ENCODE results near the gene NCLN.
A peak's percentile ranks its signal among the peaks of the same experiment; 100 is the strongest.

The NCLN gene

DNA sequence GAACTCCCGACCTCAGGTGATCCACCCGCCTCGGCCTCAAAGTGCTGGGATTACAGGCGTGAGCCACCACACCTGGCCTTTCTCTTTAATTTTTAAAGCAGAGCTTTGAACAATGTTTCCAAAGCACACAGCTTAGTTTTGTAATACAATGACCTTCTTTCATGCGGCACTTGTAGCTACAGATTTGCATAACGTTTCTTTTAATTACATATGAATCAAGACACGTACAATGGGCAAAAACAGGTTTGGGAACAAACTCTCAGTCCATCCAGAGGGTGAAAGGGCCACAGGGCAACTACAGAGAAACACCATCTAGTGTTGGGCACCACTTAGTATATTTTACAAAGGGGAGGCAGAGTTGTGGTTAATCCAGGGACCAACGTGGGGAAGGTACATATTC lies 26.2 kb upstream of the NCLN start:
- DNase-seq (ENCODE audit: low read depth in 1 of 2, low spot score in 1 of 2) = no peak
- TF ChIP-seq, protein P1, sequence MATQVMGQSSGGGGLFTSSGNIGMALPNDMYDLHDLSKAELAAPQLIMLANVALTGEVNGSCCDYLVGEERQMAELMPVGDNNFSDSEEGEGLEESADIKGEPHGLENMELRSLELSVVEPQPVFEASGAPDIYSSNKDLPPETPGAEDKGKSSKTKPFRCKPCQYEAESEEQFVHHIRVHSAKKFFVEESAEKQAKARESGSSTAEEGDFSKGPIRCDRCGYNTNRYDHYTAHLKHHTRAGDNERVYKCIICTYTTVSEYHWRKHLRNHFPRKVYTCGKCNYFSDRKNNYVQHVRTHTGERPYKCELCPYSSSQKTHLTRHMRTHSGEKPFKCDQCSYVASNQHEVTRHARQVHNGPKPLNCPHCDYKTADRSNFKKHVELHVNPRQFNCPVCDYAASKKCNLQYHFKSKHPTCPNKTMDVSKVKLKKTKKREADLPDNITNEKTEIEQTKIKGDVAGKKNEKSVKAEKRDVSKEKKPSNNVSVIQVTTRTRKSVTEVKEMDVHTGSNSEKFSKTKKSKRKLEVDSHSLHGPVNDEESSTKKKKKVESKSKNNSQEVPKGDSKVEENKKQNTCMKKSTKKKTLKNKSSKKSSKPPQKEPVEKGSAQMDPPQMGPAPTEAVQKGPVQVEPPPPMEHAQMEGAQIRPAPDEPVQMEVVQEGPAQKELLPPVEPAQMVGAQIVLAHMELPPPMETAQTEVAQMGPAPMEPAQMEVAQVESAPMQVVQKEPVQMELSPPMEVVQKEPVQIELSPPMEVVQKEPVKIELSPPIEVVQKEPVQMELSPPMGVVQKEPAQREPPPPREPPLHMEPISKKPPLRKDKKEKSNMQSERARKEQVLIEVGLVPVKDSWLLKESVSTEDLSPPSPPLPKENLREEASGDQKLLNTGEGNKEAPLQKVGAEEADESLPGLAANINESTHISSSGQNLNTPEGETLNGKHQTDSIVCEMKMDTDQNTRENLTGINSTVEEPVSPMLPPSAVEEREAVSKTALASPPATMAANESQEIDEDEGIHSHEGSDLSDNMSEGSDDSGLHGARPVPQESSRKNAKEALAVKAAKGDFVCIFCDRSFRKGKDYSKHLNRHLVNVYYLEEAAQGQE (IDR thresholded peaks at IDR 0.05; ENCODE audit: insufficient replicate concordance, low read depth) = no peak
- TF ChIP-seq POLR2AphosphoS5 (IDR thresholded peaks at IDR 0.05; ENCODE audit: low read depth) = no peak
- no peak for TF ChIP-seq GABPA (IDR thresholded peaks at IDR 0.05; ENCODE audit: low read depth)
- TF ChIP-seq SPI1 (IDR thresholded peaks at IDR 0.05; ENCODE audit: borderline replicate concordance, low read depth) = no peak
- TF ChIP-seq, protein P2, sequence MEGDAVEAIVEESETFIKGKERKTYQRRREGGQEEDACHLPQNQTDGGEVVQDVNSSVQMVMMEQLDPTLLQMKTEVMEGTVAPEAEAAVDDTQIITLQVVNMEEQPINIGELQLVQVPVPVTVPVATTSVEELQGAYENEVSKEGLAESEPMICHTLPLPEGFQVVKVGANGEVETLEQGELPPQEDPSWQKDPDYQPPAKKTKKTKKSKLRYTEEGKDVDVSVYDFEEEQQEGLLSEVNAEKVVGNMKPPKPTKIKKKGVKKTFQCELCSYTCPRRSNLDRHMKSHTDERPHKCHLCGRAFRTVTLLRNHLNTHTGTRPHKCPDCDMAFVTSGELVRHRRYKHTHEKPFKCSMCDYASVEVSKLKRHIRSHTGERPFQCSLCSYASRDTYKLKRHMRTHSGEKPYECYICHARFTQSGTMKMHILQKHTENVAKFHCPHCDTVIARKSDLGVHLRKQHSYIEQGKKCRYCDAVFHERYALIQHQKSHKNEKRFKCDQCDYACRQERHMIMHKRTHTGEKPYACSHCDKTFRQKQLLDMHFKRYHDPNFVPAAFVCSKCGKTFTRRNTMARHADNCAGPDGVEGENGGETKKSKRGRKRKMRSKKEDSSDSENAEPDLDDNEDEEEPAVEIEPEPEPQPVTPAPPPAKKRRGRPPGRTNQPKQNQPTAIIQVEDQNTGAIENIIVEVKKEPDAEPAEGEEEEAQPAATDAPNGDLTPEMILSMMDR (IDR thresholded peaks at IDR 0.05; ENCODE audit: insufficient read depth, low read length) = no peak
- Histone ChIP-seq H3K27ac (replicated peaks) (no peak overlapping the region), H3K4me3 (replicated peaks; ENCODE audit: insufficient read depth, low read length) (no peak overlapping the region), H3K27me3 (ENCODE audit: insufficient read depth, poor library complexity, severe bottlenecking) (no peaks in the 10 kb centered on the region)

DNA sequence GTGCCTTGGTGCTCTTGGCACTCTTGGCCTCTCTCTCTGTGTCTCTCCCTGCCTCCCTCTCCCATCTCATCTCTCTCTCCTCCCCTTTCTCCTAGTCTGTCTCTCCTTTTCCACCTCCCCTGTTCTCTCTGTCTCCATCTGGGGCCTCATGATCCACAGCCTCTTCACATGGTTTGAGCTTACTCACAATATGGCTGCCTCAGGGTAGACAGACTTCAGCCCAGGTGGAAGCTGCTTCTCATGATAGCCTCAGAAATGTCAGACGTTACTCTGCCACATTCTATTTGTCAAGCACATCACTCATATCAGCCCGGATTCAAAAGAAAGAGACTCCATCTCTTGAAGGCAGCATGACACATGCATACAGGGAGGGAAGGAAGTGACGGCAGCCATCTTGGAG lies 25.5 kb upstream of the NCLN start:
- no peak overlapping the region for H3K4me3 ChIP-seq (replicated peaks; ENCODE audit: insufficient read depth, low read length)
- no peak overlapping the region for H3K27ac ChIP-seq (replicated peaks)
- H3K27me3 ChIP-seq (ENCODE audit: insufficient read depth, poor library complexity, severe bottlenecking) = no peaks in the 10 kb centered on the region
- no peak for DNase-seq (ENCODE audit: low read depth in 1 of 2, low spot score in 1 of 2)
- TF ChIP-seq POLR2AphosphoS5 (IDR thresholded peaks at IDR 0.05; ENCODE audit: low read depth) (0 out of 2 replicates have a peak, but pooled peaks have one; percentile 21), GABPA (IDR thresholded peaks at IDR 0.05; ENCODE audit: low read depth) (no peak), SPI1 (IDR thresholded peaks at IDR 0.05; ENCODE audit: borderline replicate concordance, low read depth) (no peak)
- TF ChIP-seq, protein P2 (IDR thresholded peaks at IDR 0.05; ENCODE audit: insufficient read depth, low read length) = no peak
- TF ChIP-seq, protein P1 (IDR thresholded peaks at IDR 0.05; ENCODE audit: insufficient replicate concordance, low read depth) = no peak

DNA sequence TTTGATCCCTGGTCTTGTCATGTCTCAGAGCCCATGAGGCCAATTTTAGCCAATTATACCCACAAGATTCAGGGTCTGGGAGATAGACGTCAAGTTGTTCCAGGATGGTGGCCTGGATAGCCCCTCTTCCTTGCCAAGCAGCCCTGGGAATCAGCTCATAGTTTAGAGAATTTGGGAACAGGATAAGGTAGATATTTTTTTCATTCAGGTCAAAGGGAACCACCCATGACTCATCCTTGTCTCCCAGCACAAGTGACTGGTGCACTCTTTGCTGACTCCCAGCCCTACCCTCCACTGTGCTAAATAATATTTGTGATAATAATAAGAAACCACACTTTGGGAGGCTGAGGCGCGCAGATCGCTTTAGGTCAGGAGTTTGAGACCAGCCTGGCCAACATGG lies 24.3 kb upstream of the NCLN start:
- Histone ChIP-seq H3K4me3 (replicated peaks; ENCODE audit: insufficient read depth, low read length) (no peak overlapping the region), H3K27me3 (ENCODE audit: insufficient read depth, poor library complexity, severe bottlenecking) (no peaks in the 10 kb centered on the region), H3K27ac (replicated peaks) (no peak overlapping the region)
- no peak for DNase-seq (ENCODE audit: low read depth in 1 of 2, low spot score in 1 of 2)
- TF ChIP-seq, protein P2 (IDR thresholded peaks at IDR 0.05; ENCODE audit: insufficient read depth, low read length) = no peak
- 0 out of 2 replicates have a peak, but pooled peaks have one; percentile 20 for TF ChIP-seq POLR2AphosphoS5 (IDR thresholded peaks at IDR 0.05; ENCODE audit: low read depth)

Data from HL-60 (cell line).